Embryonic facial prominence (tissue), 1 donor: ENCODE data around the gene GCNT2.
"Not testable (repeated sequence)": the region's sequence is repeated elsewhere in the genome, so short reads cannot be mapped to it uniquely, and the experiment has no call there.

Source experiments
- DNase-seq: peaks from one replicate; pipeline ENCODE4 v3.0.0-alpha.2; 2016; ENCODE audit errors: extremely low spot score

GCNT2 gene

GRCh38 chr6:10547809-10548208 lies 26.7 kb downstream of the GCNT2 start:
- DNase-seq, result no peak

GRCh38 chr6:10550764-10551163 lies 29.6 kb downstream of the GCNT2 start:
- no peak for DNase-seq

- DNase-seq, result no peak
These were observed 31.2 kb downstream of the GCNT2 start for GRCh38 chr6:10552270-10552810.

GRCh38 chr6:10553871-10554270 lies 32.7 kb downstream of the GCNT2 start:
- DNase-seq, result no peak

DNA sequence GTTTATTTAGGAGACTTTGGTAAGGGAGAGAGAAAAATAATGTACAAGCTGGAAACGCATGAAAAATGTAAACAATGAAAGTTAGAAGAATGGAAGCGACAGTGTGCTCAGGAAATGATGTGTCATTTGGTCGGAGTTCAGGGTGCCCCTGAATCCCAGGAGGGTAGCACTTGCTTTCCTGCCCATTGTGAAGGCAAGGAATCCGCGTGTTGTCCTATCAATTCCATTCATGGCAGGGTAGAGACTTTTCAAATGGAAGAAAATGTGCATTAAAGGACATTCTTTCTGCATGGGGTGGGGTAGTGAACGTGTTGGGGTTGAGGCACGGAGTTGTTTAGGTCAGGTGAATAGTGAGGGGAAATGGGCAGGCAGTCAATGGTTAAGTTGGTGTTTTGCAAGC lies 33.7 kb downstream of the GCNT2 start:
- no peak for DNase-seq

DNA sequence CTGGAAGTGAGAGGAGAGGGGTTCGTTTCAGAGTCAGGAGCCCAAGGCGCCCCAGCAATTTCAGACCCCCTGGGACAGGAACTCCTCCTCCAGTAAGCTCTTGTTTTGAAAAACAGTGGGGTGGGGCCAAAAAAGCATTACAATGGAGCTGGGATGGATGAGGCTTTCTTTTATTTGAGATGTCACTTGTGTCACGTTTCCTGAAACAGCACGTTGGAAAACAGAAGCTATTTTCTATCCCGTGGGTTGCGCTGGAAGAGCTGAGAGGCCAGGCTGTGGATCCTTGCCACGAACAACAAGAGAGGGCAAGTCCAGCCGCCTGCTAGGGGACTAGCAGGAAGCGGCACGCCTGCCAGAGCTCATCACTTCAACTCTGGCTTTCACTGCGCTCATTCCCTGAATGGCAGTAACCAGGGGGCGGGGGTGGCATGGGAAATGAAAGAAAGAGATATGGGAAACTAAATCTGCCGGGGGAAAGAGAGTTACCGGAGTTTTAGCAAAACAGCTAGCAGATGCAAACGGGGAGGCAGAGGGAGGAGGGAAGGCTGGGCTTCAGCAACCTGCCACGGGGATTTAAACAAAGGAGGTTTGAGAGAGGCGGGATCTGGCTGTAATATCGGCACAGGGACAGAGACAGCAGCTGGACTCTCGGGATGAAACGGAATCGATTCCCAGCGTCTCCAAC lies 34.6 kb downstream of the GCNT2 start:
- no peak for DNase-seq

- no peak for DNase-seq
These were observed 35.4 kb downstream of the GCNT2 start for GRCh38 chr6:10556589-10556988.

DNA sequence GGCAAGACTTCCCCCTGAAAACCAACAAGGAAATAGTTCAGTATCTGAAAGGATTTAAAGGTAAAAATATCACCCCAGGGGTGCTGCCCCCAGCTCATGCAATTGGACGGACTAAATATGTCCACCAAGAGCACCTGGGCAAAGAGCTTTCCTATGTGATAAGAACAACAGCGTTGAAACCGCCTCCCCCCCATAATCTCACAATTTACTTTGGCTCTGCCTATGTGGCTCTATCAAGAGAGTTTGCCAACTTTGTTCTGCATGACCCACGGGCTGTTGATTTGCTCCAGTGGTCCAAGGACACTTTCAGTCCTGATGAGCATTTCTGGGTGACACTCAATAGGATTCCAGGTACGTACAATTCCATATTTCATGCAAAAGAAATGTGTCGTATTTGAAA lies 35.8 kb downstream of the GCNT2 start:
- DNase-seq, result no peak

- no peak for DNase-seq
These were observed 36.8 kb downstream of the GCNT2 start for GRCh38 chr6:10557913-10558312.

- no peak for DNase-seq
These were observed 37.4 kb downstream of the GCNT2 start for GRCh38 chr6:10558565-10558964.

- DNase-seq, result no peak
These were observed 38.5 kb downstream of the GCNT2 start for GRCh38 chr6:10559522-10560152.

- no peak for DNase-seq
These were observed 40.6 kb downstream of the GCNT2 start for GRCh38 chr6:10561611-10562199.

DNA sequence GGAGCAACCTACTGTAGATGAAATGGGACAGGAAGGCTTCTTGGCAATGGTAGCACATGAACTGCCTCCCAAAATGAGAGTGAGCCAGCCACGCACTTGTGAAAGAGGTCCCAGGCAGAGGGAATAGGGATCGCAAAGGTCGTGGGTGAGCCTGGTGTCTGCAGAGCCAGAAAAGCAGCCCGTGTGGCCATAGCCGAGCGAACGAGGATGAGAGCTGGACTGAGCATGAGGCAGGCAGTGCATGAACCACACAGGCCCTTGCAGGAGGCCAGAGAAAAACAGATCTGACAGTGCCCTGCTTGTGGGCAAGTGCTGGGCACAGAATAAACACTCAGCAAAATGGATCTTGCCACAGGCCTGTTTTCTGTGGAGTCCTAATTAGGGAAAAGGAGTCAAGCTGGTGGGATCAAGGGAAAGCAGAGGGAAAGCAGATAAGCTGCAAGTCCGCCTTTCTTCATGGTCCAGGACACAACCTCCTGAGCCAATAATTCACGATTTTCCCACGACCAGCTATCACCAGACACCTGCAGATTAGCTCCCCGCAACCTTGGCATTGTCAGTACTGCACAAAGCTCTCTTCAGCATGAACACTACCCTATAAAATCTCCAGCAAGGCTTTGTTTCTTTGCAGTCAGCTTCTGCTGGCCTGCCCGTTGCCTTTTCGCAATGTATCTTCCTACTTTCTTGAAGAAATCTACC lies 44.0 kb downstream of the GCNT2 start:
- no peak for DNase-seq

- no peak for DNase-seq
These were observed 44.8 kb downstream of the GCNT2 start for GRCh38 chr6:10565913-10566312.

DNA sequence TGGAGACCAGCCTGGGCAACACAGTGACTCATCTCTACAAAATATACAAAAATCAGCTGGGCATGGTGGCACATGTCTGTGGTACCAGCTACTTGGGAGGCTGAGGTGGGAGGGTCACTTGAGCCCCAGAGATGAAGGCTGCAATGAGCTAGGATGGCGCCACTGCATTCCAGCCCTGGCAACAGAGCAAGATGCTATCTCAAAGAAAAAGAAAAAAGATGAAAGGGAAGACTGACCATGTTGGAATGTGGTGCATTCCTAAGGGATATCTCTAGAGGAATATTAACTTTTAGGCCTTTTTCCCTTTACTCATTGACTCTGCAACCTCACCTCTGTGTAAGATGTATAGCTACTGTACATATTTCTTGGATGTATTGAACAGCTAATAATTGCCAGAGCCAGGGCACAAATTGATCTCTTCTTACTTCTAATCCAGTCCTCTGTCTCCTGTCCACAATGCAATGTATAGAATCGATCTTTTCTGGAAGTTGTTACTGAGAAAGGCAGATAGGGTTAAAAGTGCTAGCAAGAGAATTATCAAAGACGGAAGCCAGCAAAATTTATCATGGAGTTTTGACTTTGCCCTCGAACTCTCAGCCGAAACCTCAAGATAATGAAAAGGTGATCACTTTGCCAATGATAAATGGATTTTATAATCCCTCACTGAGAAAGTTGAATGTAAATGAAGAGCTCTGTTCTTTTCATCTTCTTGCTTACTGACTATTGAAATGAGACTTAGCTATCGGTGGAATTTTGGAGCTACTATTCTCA lies 46.3 kb downstream of the GCNT2 start:
- DNase-seq, result no peak

DNA sequence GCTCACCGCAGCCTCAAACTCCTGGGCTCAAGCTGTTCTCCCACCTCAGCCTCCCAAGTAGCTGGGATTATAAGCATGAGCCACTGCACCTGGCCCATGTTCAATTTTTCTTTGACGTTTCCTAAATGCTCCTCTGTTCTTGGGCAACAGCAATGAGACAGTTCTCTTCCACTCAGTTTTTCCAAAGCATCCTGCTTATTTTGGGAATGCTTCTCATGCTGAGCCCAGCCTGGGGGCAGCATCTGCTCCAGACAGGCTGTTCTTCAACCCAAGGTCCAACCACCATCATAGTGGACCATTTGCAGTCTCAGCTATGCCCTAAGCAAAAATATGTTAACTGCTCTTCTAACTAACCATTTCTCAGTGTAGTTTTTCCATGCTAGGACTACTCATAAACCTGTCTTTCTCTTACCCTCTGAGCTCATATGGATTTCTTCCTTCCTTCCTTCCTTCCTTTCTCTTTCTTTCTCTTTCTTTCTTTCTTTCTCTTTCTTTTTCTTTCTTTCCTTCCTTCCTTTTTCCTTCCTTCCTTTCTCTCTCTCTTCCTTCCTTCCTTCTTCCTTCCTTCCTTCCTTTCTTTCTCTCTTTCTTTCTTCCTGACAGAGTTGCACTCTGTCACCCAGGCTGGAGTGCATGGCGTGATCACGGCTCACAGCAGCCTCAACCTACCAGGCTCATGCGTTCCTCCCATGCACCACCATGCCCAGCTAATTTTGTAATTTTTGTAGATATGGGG lies 48.4 kb downstream of the GCNT2 start:
- no peak for DNase-seq

GRCh38 chr6:10575519-10575918 lies 54.4 kb downstream of the GCNT2 start:
- not testable (repeated sequence) for DNase-seq

DNA sequence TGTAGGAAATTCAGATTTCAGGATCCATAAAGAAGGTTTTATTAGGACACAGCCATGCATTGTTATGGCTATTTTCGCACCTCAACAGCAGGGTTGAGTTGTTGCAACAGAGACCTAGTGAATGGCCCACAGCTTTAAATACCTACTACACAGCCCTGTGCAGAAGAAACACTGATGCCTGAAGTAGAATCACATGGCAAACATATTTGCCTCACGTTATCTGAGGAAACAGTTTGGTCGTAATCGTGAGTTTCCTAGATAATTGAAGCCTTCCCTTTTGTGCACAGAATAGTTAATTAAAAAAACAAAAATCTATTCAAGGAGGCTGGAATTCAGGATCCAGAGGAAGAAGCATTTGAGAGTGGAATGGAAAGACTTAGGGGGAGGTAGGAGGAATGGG lies 55.1 kb downstream of the GCNT2 start:
- DNase-seq, result no peak

DNA sequence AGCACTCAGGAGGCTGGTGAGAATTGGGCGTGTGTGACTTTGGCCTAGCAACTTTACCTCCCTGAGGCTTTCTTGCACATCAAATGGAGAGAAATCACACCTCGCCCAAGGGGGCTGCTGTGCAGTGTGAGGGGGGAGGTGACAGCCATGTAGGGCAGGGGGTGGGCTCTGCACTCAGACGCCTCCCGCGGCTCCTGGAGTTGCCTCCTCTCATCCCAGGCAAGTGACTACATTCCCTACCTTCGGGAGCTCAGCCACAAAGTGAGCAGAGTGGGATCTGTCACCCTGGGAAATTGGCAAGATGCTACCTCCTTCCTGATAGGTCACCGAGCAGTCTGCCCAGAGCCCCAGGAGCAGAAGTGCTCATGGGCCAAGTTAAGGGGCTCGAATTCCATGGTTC lies 56.0 kb downstream of the GCNT2 start:
- no peak for DNase-seq

GRCh38 chr6:10578723-10579122 lies 57.6 kb downstream of the GCNT2 start:
- DNase-seq, result no peak

GRCh38 chr6:10579803-10580202 lies 58.7 kb downstream of the GCNT2 start:
- no peak for DNase-seq
